ENCODE measurements around the gene RASL10A.
"Not testable (repeated sequence)": the region's sequence is repeated elsewhere in the genome, so short reads cannot be mapped to it uniquely, and the experiment has no call there.

Gene RASL10A, protein sequence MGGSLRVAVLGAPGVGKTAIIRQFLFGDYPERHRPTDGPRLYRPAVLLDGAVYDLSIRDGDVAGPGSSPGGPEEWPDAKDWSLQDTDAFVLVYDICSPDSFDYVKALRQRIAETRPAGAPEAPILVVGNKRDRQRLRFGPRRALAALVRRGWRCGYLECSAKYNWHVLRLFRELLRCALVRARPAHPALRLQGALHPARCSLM

DNA sequence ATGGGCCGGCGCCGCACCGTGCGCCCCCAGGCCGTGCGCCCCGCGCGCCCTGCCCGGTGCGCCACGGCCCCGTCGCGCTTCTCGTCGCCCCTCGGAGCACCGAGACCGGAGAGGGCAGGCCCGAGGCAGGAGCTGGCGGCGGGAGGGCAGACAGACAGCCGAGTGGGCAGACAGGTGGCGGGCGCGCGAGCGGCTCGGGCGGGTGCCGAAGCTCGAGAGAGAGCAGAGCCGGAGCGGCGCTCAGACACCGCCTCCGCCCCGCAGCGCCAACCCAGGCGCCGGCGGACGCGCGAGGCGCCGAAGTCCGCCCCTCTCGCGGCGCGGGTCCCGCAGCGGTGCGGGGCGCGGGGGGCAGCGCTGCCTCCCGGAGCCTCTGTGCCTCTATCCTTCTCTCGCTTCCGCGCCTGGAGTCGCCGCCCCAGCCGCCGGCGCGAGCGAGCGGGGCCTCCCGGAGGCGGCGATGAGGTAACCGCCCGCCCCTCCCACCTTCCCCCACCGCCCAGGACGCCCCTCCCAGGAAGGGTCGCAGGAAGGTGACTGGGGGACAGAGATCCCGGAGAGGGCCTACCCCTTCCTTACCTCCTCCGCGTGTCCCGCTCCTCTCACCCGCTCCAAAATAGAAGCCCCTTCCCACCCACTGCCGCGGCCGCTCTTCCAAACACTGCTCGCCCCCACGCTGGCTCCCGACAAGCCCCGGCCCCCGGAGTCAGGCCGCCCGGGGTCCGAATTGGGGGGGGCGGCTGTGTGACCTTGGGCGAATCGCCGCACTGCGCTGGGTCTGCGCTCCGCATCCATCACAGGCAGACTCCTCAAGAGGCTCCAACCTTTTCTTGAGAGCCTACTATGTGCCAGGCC, at the start of gene RASL10A:
Gene RASL10A, minus strand, starts transcription at position 412 of the 855 bp plus-strand sequence. CDS start 451 bp downstream, outside the sequence.
- no peak for DNase-seq

DNA sequence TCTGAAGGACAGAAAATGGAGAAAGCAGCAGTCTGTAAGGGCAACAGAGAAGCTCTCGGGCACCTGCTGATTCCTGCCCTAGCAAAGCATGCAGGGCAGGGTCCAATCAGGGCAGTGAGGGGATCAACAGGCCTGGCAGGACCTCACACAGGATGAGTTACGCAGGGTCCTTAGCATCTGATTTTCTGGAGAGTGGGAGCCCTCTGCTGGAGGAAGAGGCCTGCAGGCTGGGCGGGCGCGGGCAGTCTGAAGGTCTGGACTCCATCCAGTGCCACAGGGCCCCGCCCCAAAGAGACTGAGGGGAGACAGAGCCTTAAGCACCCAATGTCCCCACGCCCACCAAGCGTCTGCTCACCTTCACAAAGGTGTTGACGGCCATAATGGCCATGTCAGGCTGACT, 44.0 kb upstream of the RASL10A start:
- DNase-seq: no peak

DNA sequence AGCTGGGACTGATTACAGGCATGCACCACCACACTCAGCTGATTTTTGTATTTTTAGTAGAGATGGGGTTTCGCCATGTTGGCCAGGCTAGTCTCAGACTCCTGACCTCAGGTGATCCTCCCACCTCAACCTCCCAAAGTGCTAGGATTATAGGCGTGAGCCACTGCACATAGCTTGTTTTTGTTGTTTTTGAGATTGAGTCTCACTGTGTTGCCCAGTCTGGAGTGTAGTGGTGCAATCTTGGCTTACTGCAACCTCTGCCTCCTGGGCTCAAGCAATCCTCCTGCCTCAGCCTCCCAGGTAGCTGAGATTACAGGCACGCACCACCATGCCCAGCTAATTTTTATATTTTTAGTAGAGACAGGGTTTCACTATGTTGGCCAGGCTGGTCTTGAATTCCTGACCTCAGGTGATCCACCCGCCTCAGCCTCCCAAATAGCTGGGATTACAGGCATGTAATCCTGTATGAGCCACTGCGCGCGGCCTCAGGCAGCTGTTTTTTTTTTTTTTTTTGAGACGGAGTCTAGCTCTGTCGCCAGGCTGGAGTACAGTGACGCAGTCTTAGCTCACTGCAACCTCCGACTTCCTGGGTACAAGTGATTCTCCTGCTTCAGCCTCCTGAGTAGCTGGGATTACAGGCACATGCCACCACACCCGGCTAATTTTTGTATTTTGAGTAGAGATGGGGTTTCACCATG, 41.8 kb upstream of the RASL10A start:
- DNase-seq: not testable (repeated sequence)

DNA sequence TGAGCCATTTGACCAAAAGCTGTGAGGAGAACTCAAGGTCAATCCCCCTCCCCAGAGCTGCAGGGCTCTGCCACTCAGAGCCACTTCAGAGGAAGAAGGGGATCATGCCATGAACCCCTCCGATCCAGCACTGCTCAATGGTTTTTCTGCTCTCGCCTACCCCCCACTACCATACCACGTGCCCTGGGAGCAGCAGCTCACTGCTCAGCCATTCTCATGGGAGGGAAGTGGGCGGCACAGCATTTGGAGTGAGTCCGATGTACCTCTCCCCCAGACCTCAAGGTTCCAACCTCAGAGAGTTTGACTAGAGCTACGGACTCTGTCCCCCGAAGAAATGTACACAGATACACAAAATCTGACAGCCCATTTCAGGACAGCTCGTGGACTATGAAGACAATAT, 38.4 kb upstream of the RASL10A start:
- no peak for DNase-seq

DNA sequence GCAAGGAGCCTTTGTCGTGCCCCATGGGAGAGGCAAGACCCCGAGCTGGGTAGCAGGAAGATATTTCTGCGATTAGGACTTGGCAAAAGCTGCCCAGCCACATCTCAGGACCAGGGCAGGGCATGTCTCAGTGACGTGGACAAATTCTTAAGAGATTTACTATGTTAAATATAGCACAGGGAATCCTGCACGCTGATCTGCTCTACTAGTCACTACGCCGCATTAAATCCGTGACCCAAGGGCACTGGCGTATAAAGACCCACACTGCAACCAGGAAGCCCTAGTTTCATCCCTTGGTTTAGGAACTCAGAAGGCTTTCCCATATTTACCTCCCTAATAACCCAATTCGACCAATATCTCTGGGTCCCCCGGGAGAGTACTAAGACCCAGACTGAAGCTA, 37.8 kb upstream of the RASL10A start:
- no peak for DNase-seq

DNA sequence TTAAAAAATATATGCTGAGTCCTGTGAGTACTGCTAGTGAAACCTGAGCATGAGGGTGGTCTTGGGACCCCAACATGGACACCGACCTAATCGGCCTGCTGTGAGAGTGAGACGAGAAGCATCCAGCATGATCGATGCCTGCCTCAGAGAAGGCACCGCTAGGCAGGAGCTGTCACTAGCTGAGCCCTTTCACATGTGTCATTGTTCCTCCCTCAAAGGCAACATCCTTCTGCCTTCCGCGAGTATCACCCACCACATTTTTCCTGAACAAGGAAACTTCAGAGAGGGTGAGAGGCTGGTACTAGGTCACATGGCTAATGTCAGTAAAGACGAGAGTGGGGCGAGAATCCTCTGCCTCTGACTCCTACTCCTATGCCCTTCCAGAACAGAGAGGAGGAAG, 37.3 kb upstream of the RASL10A start:
- DNase-seq: no peak

DNA sequence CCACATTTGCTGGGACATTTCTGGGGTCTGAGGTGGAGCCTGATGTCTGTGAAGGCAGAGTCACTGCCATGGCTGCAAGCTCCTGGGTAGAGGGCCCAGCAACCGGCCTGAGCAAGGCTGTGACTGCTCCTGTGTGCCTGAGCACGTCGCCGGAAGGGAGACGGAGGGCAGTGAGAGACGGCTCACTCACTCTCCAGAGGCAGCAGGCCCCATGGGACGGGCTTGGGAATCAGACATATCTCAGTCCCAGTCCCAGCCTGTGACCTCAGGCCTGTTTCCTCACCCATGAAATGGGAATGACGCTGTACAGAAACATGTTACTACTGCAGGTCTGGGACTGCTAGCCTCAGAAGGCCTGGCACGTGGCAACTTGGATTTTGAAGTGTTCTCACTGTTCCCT, 36.4 kb upstream of the RASL10A start:
- no peak for DNase-seq

DNA sequence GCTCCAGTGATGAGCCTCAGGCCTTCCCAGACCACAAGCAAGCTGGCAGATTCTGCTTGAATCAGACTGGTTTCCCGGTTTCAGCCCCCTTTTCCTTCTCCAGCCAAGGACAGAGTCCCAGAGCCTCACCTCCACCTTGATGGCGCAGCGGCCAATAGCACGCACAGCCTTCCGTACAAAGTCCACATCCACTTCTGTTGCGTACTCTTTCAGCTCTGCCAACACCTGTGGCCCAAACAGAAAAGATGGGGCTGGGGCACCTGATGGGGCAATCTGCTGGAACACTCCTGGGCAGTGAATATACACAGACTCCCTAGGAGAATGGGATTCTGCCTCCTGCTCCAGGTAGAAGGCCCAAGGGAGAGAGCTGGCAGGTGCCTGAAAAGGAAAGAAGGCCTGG, 35.5 kb upstream of the RASL10A start:
- no peak for DNase-seq

DNA sequence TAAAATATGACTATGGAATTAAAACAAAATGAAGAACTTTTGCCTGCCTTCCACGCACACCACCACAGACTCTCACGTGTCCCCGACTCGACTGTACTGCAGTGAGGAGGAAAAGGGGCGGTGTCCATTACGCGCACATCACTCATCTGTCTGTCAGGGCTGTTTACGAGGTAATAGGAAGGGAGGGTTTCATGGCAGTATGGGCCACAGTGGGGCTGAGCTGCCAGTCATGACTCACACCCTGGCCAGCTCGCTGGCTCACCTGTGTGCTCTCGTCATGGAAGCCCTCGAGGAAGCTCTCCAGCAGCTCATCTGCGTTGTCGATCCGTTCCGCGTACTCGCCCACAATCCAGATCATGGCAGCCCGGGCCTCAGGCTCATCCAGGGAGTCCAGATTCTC, 33.5 kb upstream of the RASL10A start:
- no peak for DNase-seq

DNA sequence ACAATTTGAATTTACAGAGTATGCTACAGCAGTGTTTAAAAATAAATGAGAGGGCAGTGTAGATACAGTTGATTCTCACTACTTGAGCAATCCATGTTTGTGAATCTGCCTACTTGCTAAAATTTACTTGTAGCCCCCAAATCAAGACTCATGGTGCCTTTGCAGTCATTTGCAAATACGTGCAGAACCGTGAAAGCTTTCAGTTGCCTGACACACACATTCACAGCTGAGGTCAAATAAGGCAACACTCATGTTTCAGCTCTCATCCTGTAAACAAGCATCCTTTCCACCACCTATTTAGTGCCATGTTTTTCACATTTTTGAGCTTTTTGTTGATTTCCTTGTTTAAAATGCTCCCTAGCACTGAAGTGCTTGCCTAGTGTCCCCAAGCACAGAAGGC, 32.5 kb upstream of the RASL10A start:
- DNase-seq: no peak

DNA sequence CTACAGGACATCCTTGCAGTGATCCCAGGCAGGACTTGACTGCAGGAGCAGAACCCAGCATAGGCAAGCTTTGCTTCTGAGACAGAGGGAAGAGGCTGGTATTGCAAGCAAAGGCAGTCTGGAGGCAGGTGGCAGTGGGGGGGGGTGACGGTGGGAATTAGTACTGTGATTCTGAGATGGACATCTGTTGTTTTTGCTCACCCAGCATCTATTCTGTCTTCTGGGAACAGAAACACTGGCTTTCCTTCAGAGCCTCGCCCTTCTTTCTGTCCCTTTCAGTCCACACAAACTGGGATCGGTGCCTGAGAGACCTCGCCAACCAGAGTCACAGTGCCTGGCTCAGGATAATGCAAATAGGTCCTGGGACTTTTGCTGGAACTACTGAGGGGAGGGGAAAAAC, 31.2 kb upstream of the RASL10A start:
- no peak for DNase-seq

DNA sequence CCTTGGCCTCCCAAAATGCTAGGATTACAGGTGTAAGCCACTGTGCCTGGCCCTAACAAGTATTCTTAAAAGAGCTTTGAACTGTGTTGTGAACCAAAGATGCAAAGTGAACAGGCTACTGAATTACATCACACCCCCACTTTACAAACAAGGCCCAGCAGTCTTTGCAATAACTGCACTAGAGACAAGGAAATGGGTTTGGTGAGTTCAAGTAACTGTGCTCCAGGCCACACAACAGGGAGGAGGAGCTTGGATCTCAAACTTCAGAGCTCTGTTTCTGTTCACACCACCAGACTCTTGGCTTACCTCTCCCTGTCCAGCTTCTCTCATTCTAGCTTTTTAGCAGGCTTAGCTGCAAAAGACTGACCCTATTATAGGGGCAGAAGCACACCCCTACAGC, 30.4 kb upstream of the RASL10A start:
- DNase-seq: no peak

DNA sequence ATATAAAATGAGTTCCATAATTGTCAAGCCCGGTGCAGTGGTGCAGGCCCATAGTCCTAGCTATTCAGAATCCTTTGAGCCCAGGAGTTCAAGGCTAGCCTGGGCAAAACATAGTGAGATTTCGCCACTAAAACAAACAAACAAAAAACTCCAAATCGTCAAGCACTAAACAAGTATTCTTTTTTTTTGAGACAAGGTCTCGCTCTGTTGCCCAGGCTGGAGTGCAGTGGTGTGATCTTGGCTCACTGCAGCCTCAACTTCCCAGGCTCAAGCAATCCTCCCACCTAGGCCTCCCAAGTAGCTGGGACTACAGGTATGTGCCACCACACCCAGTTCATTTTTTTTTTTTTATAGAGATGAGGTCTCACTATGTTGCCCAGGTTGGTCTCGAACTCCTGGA, 29.4 kb upstream of the RASL10A start:
- DNase-seq: not testable (repeated sequence)

DNA sequence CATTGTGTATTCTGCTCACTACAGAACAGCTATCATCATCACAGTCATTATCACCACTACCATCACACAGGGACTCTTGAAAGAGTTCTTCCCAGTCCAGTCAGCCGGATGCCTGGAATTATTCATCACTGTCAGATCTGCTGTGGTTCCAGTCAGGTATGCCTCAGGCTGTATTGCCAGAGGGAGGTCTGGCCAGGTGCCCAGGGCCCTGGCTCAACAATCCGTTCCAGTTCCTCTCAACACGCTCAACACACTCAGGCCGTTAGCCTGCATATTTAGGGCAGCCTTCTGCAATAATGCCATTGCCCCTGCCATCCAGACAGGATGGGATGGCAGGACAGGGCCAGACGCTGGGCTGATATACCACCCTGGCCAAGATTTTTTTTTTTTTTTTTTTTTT, 28.6 kb upstream of the RASL10A start:
- DNase-seq: peak; percentile 77

DNA sequence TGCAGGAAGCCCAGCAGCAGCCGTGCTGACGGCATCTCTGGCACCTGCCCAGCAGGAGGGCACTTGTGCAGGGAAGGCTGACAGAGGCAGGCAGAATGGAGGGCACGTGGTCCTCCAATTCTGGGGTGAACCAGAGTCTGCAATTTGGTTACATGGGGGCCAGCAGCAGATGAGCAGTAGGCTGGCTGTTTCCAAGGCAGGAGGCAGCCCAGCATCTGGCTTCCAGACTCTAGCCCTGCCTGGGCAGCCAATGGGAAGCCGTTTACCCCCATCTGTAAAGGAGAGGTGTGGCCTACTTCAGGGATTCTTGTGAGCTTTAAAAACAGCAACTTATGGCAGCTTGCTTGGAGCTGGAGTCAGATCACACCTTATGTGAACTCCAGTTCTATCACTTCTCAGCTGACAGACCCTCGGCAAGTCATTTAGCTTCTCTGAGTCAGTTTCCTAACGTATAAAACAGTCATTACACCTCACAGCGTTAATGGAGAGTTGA, 27.9 kb upstream of the RASL10A start:
- DNase-seq: peak; percentile 3

DNA sequence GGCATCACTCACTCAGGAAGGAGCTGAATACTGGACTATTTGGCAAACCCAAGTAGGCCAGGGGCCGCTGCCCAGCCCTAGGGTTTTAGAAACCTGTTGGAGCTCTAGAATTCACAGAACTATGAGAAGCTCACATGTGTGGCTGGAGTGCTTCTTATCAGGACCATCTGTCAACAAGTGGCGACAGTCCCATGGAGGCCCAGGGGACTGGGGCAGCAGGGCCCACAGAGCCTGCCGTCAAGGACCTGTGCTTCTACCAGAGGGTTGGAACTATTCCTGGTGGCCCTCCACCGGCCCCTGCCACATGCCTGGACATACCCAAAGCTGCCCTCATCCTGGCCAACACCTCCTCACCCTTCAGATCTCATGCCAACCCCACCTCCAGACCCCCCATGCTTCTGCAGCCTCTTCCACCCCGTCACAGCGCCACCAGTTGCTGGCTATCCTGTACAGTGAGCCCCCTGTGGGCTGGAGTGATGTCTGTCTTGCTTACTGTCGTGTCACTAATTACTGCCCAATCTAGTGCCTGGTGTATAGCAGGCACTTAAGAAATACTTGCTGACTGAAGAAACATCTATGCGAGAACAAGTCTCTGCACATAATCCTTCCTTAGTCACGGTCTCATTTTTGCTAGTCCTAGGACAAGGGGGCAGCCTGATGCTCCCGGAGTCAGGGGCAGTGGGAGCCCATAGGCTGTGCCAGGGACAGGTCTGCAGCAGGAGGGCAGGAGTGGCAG, 27.2 kb upstream of the RASL10A start:
- DNase-seq: no peak

DNA sequence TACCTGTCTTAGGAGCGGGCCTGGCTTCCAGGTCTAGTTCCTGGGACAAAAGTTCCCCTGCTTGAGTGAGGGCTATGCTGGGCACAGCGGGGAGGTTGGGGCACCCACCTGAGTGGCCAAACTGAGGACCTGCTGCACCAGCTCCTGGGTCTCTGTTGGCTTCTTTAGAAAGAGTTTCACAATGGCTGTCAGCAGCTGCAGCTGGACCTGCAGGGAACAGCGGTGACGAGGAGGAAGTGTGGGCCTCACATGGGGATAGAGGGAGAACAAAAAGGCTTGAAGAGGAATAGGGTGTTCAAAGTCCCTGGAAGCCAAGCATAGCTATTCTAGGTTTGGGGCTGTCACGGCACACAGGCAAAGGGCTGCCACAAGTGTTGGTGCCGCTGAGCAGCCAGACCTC, 26.7 kb upstream of the RASL10A start:
- no peak for DNase-seq

DNA sequence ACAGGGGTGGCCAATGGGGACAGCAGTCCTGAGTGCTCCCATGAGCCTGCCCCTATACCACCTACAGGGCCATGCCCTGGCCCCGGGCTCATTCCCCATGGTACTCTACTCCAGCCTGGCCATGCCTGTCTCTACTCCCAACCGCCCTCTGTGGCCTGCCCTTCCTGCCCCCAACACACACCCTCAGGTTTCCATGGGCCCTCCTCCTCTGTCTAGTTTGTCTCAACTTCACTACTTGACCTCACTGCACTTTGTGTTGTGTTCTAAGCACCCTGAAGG, 26.3 kb upstream of the RASL10A start:
- DNase-seq: no peak

DNA sequence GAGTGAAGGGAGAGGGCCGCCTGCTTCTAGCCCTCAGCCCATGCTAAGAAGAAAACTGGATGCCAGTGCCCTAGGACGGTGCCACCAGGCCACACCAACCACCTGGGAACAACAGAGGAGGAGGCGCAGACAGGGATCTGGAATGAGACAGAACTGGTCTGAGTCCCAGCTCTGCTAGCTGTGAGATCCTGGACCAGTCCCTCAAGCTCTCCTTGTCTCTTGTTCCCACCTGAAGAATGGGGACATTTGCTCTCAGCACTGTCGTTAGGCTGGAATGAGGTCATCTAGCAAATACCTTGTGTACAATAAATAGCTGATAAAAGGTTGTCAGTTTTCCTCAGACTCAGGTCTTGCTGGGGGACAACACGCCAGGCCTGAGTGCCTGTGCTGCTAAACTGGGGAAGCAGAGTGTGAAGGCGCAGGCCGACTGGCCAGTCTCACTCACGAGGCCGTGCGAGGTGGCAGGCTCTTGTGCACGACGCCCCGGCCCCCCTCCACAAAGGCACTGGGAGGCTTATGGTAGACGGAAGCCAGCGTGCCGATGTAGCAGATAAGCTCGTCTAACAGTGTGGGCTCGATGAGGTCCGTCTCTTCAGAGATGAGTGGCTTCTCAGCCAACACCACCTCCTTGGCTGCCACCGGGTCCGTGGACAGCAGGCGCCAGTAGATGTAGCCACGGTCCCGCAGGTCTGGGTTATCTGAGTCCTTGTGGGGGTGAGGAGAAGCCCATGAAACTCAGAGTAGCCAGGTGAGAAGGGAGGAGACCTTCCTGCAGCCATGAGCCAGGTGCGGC, 25.8 kb upstream of the RASL10A start:
- no peak for DNase-seq

DNA sequence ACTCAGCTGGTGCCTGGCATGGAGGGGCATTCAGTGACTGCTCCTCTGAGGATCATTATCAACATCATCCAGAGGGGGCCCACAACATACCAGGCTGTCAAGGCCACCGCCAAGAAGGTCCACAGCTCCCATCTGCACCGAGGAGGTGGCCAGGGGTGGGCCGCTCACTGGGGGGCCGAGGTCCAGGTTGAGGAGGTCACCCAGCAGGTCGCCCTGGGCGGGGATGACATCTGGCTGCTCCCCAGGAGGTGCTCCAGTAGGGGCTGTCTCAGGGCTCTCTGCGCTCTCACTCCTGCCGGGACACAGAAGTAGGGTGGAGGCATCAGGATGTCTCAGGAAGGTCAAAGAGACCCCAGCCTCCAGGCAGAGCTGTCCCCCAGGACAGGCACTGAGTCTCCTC, 25.1 kb upstream of the RASL10A start:
- DNase-seq: no peak

DNA sequence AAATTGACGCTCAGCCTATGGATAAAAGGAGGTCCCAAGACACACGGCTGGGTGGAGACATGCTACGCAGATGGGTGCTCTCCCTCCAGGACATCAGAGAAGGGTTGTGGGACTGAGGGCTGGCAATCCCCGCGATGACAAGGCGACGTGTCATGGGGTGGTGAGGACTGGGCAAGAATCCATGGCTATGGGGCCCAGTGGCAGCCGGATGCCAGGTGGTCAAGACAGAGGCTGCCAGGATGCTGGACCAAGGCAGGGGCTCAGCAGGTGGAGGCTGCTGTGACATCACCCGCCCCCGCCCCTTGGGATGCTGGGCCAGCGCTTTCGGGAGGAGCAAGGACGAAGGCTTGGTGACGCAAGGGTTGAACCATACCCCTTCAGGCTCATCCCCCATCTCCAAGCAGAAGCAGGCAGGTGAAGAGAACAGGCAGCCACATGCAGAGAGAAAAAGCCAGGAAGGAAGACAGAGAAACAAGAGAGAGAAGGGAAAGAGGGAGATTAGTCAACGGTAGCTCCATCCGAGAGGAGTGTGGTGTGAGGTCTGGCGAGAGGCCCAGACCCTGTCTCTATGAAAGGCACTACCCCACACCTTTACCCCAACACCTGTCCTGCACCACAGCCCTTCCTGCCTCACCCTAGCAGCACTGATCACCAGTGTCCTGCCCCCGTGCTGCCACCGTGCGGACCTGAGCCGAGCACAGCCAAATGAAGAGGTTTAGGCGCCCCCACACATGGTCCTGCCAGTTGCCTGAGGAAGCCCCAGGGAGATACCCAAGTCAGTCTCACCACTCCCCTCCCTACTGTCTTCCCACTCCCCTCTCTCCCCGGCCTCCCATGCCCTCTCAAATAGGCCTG, 24.1 kb upstream of the RASL10A start:
- DNase-seq: no peak

DNA sequence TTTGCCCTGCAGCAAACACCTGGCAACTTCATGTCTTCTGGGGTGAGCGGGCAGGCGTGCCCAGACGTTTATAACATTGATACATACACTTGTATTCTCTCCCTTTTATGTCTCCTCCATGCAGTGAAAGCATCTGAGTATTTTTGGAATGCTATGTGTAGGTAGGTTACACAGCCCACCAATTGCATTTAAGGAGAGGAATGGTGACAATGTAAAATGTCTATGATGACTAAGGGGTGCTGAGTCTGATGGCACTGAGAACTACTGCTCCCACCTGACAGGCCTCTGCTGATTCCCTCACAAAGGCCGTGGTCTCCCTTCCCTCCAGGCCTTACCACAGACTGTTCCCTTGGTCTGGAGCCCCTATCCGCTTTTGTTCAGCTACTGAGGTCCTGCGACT, 22.9 kb upstream of the RASL10A start:
- no peak for DNase-seq

All from NCI-H1092 (cell line).